NCI-H345 (cell line): ENCODE measurements around the gene ANKRD33B.
"Not testable (repeated sequence)": the region's sequence is repeated elsewhere in the genome, so short reads cannot be mapped to it uniquely, and the experiment has no call there.

ENCODE experiments used
- DNase-seq: peaks from one replicate; lab custom pipeline; 2025; lab: John Stamatoyannopoulos, UW

Gene ANKRD33B

DNA sequence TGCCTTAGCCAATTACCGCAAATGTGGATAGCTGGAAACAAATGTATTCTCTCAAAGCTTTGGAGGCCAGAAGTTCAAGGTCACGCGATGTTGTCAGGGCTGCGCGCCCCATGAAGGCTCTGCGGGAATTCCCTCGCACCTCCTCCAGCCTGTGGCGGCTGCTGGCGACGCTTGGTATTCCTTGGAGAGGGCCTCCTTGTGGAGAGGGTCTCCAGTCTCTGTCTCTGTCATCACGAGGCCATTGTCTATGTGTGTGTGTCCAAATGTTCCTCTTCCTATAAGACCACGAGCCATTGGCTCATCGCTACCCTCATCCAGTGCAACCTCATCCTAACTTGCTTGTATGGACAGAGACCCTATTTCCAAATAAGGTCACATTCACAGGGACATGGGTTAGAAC lies 97.5 kb downstream of the ANKRD33B start:
- no peak for DNase-seq

DNA sequence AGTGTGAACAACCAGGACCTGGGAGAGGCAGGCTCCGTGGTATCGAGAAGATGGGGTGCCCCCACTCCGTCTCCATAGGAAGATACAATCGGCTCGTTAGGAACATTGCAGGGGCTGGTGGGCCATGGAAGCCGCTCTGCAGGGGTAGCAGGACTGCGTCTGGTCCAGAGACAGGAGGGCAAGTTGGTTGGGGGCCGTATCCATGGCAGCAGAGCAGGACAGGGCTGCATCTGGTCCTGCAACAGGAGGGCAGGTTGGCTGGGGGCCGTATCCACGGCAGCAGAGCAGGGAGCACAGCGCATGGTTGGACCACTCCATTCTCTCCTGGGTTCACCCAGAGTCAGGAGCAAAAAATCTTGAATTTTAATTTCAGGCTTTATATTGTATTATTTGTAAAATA lies 98.2 kb downstream of the ANKRD33B start:
- no peak for DNase-seq

DNA sequence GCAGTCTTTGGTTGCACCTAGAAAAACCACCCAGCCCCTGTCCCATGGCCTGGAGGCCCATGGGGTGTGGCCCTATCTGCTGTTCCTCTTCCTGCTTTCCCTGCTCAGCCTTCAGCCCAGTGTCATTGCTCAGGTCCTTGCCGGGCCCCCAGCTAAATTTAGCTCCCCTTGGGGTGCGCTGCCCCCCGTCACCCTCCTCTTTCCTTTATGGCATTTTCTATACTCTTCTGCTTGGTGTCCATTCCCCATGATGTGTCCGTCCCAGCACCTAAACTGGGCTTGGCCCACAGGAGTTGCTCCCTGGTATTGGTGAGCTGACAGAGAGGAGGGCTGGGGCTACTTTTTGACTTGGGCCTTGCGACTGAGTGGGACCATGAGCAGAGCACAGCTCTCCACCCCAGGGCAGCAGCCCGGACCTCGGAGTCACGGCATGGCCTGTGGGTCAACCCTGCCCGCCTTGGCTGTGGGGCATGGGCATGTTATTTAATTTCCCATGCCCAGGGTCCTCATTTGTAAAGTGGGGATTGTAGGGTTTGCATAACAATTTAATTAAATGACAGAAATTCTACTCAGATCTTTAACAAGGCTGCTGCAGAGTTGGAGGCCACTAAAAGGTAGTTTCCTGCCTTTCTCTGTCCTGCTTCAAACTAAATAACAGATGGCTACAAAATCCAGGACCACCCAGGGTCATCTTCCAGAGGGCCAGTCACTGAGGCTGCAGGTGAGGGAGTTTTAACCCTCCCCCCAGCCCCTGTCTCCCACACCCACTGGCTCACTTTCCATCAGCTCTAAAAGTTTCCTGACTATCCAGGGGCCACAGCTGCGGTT lies 99.0 kb downstream of the ANKRD33B start:
- no peak for DNase-seq

DNA sequence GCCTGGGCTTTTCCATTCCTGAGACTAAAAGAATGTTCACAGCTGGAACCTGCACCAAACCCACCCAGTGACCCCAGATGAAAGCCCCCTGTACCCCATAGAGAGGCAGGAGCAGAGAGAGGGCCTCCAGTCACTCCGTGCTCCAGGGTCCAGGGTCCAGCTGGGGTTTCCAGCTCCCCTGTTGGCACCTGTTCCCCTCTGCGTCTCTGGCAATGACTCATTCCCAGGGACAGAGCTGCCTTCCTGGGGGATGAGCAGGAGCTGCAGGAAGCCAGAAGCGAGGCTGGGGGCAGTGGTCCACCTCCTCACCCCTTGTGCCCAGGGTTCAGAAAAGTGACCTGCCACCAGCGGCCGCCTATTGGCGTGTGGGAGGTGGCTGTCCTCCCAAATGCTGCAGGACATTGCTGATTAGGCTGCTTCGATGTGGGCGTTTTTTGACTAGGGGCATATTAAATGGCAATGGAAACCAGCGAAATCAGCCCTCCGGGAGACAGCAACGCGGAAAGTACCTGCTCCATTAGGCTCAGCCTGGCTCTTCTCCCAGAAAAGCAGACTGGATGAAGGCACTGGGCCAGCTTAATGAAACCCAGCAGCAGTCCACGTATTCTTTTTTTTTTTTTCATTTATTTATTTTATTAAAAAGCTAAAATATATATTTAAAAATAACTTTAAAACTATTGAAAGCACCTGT lies 99.8 kb downstream of the ANKRD33B start:
- DNase-seq: no peak

DNA sequence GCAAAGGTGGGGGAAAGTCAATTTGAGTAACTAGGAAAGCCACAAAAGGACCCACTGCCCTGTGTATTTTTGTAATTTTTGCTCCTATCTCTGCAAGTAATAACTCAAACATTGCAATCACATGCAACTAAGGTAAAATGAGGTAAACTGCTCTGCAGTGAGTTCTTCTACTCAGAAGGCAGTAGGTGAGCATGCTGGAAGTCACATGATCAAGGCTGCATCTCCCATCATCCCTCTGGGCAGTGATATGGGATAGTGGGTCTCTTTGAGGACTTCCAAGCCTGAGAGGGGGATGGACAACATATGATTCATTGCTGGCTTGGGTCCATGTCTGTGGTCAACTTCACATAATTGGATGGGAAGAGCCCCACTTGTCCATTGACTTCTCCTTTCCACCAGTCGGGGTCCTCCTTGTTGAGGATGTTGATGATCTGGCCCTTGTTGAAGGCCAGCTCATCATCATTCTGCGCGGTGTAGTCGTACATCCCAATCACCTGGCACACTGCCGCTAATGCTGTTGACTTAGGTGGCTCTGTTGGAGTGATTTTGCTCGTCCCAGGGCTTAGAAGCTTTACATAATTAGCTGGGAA lies 100.4 kb downstream of the ANKRD33B start:
- not testable (repeated sequence) for DNase-seq

DNA sequence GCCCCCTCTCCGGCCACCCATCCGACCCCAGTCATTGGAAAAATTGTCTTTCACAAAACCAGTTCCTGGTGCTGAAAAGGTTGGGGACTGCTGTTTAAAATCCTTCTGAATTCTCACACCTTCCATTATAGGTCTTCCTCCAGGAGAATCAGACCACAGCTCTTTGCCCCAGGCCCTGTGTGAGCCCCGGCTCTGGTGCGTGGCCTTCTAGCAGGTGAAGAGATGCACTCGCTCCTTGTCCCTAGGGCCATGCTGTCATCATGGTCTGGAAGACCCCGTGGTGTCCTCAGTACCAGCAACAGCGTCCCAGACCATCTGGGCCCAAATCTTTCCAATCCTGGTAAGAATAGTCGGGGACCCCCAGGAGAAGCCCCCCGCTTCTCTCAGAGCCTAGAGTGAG lies 101.9 kb downstream of the ANKRD33B start:
- DNase-seq: no peak

DNA sequence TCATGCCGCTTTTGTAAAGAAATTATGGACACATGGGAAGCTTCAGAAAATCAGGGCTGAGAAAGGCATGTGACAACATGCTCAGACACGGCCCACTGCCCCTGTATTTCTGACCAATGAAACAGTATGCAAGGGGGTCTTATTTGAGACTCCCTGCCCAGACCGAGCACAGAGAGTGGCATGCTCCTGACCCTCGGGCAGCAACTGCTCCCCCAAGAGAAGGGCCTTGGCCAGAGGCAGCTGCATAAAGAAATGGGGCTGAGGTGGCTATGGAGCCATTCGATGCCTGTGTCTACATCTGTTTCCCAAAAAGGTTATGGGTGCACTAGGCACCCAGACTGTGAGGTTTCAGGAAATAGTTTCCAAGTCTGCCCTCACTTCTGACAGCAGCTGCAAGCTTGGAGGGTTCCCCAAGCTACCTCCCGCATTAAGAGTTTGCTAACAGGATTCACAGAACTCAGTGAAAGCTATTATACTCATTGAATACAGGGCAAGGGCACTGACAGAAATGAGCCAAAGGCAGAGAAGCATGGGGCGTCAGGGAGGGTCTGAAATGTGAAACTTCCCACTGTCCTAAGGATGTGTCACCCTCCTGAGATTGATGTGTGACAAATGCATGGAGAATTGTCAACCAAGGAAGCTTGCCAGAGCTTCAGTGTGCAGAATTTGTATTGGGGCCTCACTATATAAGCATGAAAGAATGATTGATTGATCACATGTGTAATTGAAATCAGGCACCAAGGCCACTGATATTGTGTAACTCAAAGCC lies 102.8 kb downstream of the ANKRD33B start:
- DNase-seq: no peak

DNA sequence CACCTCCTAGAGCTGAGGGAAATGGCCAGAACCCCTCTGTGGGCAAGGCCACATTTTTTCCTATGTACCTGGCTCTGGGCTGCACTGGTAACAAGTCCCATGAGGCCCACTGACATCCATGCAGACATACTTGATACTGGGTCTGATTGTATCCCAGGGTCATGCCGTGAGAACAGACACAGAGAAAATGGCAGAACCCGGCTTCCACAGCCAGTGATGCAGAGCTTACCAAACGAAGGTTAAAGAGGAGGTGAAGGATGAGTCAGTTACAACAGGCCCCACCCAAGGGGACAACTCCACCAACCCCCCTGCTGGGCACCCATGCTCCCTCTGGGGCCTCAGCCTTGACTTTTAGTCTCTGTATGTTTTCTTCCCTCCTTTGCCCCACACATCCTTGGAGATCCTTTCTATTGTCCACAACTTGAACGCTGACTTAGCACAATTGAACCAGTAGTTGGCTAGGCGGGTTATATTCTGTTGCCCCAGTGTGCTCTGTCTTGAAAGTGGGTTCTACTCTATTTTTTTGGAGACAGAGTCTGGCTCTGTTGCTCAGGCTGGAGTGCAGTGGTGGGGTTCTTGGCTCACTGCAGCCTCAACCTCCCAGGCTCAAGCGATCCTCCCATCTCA lies 103.7 kb downstream of the ANKRD33B start:
- no peak for DNase-seq

DNA sequence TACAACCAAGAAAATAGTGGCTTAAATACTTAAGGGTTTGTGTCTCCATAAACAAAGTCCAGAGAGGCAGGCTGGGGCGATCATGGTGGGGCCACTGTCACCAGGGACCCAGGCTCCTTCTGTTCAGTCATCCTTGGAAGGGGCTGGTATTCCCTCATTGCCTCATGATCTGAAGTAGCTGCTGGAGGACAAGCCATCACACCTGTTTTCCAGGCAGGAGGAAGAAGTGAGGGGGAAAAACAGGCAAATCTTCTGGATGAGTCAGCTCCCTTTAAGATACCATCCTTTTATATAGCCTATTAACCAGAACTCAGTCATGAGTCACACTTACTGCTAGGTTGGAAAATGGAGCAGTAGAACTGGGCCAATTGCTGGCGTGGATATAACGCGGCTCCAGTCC lies 104.8 kb downstream of the ANKRD33B start:
- no peak for DNase-seq

DNA sequence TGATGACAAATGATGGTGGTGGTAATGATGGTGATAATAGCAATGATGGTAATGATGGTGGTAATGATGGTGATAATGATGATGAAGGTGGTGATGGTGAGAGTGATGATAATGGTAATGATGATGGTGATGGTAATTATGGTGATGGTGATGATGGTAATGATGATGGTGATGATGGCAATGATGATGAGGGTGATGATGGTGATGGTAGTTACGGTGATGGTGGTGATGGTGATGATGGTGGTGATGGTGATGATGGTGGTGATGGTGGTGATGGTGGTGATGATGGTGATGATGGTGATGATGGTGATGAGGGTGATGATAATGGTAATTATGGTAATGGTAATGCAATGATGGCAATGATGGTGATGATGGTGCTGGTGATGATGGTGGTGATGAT lies 106.1 kb downstream of the ANKRD33B start:
- DNase-seq: no peak

DNA sequence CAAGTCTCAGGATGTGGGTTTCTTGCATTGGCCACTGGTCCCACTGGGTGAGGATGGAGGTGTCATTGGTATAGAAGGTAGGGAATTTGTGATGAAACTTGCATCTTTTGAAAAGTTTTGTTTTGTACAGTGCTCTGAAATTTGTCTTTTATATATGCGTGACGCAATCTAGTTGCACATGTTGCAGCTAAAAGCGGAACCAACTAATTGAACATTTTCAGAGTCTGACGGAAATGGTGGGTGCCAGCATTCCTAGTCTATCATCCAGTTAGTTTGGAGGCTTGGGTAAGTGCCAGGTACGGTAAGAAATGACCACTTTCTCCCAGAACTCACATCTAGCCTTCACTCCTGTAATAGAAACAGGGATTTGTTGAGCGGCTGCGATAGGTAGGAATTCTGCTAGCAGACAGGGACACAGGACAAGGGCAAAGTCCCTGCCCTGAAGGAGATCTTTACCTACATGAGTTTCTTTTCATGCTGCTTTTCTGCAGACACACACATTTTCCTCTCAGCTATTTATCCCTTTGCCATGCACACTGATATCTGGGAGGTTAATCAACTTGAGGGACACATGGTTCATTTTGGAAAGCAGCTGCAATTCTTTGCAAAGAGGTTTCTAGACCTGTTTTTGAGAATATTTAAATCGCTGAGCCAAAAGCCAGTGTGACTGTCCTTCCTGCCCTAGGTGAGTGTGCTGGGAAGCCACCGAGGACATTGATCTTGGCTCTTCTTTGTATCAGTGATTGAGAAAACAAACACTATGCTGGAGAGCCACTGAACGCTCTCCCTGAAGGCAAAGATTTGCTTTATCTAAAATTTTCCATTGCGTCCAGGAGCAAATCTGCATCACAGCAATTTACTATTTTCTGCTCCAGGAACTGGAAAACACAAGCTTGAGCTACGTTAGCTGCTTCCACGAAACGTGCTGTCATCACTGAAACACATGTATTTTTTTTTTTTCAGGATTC lies 107.5 kb downstream of the ANKRD33B start:
- DNase-seq: no peak

DNA sequence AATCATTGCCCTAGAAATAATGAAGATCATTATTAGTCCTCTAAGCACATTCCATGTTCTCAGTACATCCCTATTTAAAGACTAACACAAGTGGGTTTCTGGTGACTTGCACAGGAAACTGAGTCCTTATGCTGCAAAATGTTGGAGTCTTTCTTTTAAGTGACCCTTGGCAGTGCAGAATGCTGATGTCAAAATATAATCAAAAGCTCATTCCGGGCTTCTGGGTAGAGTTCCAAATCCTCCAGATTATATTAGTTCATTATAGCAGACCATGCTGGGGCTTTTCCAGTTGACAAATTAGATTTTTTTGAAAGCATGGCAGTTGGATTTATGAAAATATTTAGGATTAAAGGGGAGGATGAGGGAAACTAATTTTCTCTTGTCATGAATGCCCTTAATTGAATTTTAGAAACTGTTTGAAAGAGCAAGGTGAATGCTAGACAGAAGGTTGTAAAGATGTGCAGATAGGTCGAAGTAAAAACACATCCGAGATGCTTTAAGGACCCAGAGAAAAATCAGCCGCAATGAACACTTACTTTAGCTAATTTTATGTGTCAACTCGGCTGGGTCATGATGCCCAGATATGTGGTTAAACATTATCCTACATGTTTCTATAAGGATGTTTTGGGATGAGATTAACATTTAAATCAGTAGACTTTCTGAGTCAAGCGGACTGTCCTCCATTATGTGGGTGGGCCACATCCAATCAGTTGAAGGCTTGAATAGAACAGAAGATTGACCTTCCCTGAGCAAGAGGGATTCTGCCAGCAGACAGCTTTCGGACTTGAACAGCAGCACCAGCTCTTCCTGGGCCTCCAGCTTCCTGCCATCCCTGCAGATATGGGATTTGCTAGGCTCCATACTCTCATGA lies 108.5 kb downstream of the ANKRD33B start:
- DNase-seq: no peak

DNA sequence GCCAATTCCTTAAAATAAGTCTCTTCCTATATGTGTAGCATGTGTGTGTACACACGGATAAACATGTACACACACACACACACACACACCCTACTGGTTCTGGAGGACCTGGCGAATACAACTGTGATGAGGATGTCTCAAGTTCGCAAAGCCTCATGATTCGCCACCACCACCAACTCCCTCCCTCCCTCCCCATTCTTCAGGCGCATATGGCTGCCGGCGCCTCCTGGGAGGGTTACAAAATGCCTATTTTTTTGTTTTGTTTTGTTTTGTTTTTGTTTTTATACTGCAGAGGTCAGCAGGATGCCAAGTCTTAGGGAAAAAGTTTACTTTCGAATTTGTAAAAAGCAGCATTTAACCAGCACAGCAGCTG lies 109.1 kb downstream of the ANKRD33B start:
- no peak for DNase-seq

DNA sequence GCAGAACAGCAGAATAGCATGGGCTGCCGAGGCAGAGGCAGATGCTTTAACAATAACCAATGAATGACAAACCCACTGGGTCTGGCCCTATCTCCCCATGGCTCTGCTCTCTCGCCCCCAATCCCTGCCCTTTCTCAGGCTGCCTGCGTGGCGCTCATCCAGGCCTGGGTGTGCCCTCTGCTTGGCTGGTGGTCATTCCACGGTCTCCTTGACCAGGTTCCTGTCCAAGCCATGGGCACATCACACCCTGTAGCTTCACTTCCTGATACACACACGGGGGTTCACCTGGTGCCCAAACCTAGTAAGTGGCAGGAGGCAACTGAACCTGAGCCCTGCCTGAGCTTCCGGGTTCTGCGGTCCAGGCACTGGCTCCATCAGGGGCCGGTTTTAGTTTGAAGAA lies 109.5 kb downstream of the ANKRD33B start:
- no peak for DNase-seq

DNA sequence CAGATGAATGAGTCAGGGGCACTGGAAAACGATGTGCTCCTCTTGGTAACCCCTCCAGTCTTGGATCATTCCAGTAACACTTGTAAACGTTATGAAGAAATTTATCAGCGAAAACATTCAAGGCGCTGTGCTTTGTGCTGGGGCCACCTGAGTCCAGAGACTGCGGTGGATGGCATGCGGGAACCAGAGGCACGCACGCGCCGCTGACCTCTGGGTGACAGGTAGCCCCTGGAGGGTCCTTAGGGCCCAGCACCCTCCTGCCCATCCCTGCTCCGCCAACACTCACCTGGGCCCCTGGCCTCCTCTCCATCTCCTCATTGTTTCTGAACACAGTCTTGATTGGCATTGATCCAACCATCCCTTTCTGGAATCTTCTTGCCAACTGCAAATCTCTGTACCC lies 110.2 kb downstream of the ANKRD33B start:
- DNase-seq: no peak

DNA sequence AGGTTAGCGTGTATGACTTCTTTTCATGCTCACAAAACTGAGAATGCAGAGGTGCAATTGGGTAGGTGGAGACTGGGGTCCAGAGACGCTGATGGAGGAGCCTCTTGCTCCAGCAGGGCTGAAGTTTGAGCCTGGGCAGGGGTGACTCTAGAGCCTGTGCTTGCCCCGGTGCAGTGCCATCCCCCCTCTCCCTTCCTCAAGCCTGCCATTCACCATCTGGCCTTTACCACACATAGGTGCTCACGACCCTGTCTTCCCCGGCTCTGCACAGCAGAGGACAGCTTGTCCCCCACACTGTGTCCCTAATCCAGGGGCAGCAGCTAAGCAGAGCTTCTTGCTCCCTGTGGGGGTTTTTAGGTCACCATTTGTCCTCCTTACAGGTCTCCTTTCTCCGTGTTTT lies 110.7 kb downstream of the ANKRD33B start:
- DNase-seq: no peak

DNA sequence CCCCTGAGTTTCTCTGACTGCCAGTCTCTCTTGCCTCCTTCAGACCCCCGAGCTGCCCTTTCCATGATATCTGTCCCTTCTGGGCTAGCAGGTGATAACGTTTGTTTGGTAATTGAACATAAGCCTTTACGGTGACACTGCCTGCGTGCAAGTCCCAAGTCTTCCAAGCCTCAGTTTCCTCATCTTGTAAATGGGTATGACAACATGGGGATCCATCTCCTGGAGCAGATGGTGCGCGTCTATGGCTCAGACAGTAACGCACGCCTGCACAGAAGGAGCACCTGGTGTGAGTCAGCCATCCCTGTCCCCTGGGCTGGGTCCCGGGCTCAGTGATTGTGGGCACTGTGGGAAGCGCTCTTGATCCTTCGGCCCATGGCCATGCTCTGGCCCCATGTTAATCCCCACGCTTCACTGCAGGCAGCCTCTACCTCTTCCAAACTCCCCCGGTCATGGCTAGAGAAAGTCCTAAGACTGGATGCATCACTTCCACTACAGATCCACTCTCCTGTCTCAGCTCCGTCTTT lies 111.4 kb downstream of the ANKRD33B start:
- DNase-seq: no peak

DNA sequence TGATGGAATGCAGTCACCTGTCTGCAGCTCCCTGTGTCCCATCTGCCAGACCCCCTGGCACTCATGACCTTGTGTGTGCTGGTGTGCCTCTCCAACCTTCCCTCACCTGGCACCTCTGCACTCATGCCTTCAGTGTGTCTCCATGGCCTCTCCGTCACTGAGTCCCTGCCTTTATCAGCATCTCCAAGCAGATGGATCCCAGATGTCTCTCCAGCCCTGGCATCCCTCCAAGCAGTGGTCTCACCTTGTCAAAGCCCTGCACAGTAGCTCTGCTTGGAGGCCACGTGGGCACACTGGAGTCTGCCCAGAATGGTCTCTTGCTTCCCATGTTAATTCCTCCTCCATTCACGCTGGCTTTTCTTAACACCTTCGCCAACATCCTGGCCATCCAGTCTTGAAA lies 112.4 kb downstream of the ANKRD33B start:
- DNase-seq: no peak

DNA sequence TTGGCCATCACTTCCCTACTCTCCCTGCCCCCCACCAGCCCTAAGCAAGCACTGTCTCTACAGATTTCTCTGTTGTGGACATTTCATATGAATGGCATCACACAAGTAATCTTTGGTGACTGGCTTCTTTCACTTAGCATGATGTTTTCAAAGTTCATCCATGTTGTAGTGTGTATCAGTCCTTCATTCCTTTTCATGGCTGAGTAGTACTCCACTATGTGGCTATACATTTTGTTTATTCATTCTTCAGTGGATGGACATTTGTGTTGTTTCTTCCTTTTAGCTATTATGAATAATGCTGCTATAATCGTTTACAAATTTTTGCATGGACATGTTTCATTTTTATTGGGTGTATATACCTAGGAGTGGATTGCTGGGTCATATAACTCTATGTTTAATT lies 113.1 kb downstream of the ANKRD33B start:
- DNase-seq: no peak

DNA sequence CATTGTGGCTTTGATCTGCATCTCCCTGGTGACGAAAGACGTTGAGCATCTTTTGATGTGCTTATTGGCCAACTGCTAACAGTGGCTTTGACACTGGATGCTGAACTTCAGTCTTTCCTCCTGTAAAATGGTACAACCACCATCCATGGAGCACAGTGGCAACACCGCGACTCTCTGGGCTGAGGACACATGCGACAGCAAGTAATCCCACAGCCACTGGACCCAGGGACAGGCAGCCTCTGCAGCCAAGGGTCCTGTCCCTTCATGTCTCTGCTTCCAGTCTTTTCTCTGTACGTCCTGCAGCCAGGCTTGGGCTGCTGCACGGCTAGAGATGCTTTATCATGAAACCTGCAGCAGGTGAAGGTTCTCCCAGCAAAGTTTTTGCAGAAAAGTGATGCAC lies 113.7 kb downstream of the ANKRD33B start:
- DNase-seq: no peak
